Fibroblast of gingiva (primary cell): ENCODE results near the gene ANKRD17.

Experiments
- DNase-seq: peaks from one replicate; pipeline ENCODE4 v3.0.0-alpha.2; 2011; ENCODE audit warnings: low read depth

The ANKRD17 gene

GRCh38 chr4:73129319-73129718, 129.3 kb downstream of the ANKRD17 start:
- no peak for DNase-seq

- DNase-seq, result no peak
These were observed 130.7 kb downstream of the ANKRD17 start for GRCh38 chr4:73127839-73128453.

- no peak for DNase-seq
These were observed 149.1 kb downstream of the ANKRD17 start for GRCh38 chr4:73109493-73109892.

- no peak for DNase-seq
These were observed 153.9 kb downstream of the ANKRD17 start for GRCh38 chr4:73104695-73105094.

- DNase-seq, result no peak
These were observed 154.6 kb downstream of the ANKRD17 start for GRCh38 chr4:73103799-73104503.

- DNase-seq, result no peak
These were observed 159.5 kb downstream of the ANKRD17 start for GRCh38 chr4:73099143-73099542.

- no peak for DNase-seq
These were observed 159.9 kb downstream of the ANKRD17 start for GRCh38 chr4:73098713-73099112.

GRCh38 chr4:73098016-73098415, 160.6 kb downstream of the ANKRD17 start:
- no peak for DNase-seq

GRCh38 chr4:73092868-73093267, 165.7 kb downstream of the ANKRD17 start:
- no peak for DNase-seq

- no peak for DNase-seq
These were observed 167.9 kb downstream of the ANKRD17 start for GRCh38 chr4:73090738-73091137.

- no peak for DNase-seq
These were observed 170.7 kb downstream of the ANKRD17 start for GRCh38 chr4:73087871-73088270.

GRCh38 chr4:73086095-73086868, 172.3 kb downstream of the ANKRD17 start:
- DNase-seq, result no peak

- DNase-seq, result no peak
These were observed 177.8 kb downstream of the ANKRD17 start for GRCh38 chr4:73080789-73081188.

GRCh38 chr4:73075832-73076231, 182.8 kb downstream of the ANKRD17 start:
- DNase-seq, result no peak

- DNase-seq, result no peak
These were observed 188.6 kb downstream of the ANKRD17 start for GRCh38 chr4:73070074-73070390.

GRCh38 chr4:73069338-73070073, 189.1 kb downstream of the ANKRD17 start, which contains the start of gene COX18:
Gene COX18, minus strand, starts transcription at chr4:73069716. Its CDS starts 67 bp downstream, at chr4:73069649.
- peak; percentile 99 for DNase-seq

- DNase-seq, result no peak
These were observed 189.9 kb downstream of the ANKRD17 start for GRCh38 chr4:73068491-73069337.

- no peak for DNase-seq
These were observed 190.6 kb downstream of the ANKRD17 start for GRCh38 chr4:73067971-73068394.

GRCh38 chr4:73066928-73067327, 191.7 kb downstream of the ANKRD17 start:
- DNase-seq, result no peak

- no peak for DNase-seq
These were observed 192.2 kb downstream of the ANKRD17 start for GRCh38 chr4:73066445-73066844.

GRCh38 chr4:73064536-73064935, 194.1 kb downstream of the ANKRD17 start:
- no peak for DNase-seq
